ENCODE results near the gene NAE1.

The NAE1 gene

GRCh38 chr16:66849549-66849948, 18.8 kb upstream of the NAE1 start:
- DNase-seq, result no peak

- no peak for DNase-seq
Observed at GRCh38 chr16:66849021-66849420, 18.2 kb upstream of the NAE1 start.

GRCh38 chr16:66848172-66848571, 17.4 kb upstream of the NAE1 start:
- DNase-seq, result no peak

GRCh38 chr16:66847533-66848067, 16.8 kb upstream of the NAE1 start:
- DNase-seq, result no peak

GRCh38 chr16:66846831-66847230, 16.1 kb upstream of the NAE1 start:
- no peak for DNase-seq

GRCh38 chr16:66846266-66846665, 15.5 kb upstream of the NAE1 start:
- DNase-seq, result no peak

- DNase-seq, result no peak
Observed at GRCh38 chr16:66845791-66846221, 15.0 kb upstream of the NAE1 start.

- no peak for DNase-seq
Observed at GRCh38 chr16:66845080-66845410, 14.3 kb upstream of the NAE1 start.

- DNase-seq, result no peak
Observed at GRCh38 chr16:66844342-66845079, 13.7 kb upstream of the NAE1 start, which contains the start of gene CA7. CA7 (plus strand) TSS chr16:66844414; CDS start chr16:66844488, 74 bp downstream.

- DNase-seq, result no peak
Observed at GRCh38 chr16:66844009-66844341, 13.2 kb upstream of the NAE1 start.

- DNase-seq, result no peak
Observed at GRCh38 chr16:66843191-66843590, 12.4 kb upstream of the NAE1 start.

GRCh38 chr16:66842765-66843164, 12.0 kb upstream of the NAE1 start:
- no peak for DNase-seq

- no peak for DNase-seq
Observed at GRCh38 chr16:66841366-66841765, 10.6 kb upstream of the NAE1 start.

GRCh38 chr16:66840883-66841282, 10.1 kb upstream of the NAE1 start:
- DNase-seq, result no peak

- DNase-seq, result no peak
Observed at GRCh38 chr16:66834746-66835145, 4.0 kb upstream of the NAE1 start.

GRCh38 chr16:66832661-66833305, 2.0 kb upstream of the NAE1 start:
- DNase-seq, result no peak

GRCh38 chr16:66832190-66832589, 1.4 kb upstream of the NAE1 start:
- DNase-seq, result no peak

- no peak for DNase-seq
Observed at GRCh38 chr16:66824006-66824405, 6.8 kb downstream of the NAE1 start.

GRCh38 chr16:66814734-66815133, 16.0 kb downstream of the NAE1 start:
- DNase-seq, result no peak

- DNase-seq, result no peak
Observed at GRCh38 chr16:66811043-66811442, 19.7 kb downstream of the NAE1 start.

GRCh38 chr16:66810391-66810790, 20.4 kb downstream of the NAE1 start:
- no peak for DNase-seq

- DNase-seq, result no peak
Observed at GRCh38 chr16:66809765-66810164, 21.0 kb downstream of the NAE1 start.

- no peak for DNase-seq
Observed at GRCh38 chr16:66802159-66802558, 28.6 kb downstream of the NAE1 start.

- DNase-seq, result no peak
Observed at GRCh38 chr16:66801320-66802105, 29.3 kb downstream of the NAE1 start, which contains the start of gene TERB1. TERB1 (minus strand) TSS chr16:66801584; CDS start chr16:66796798, 4,786 bp downstream.
